Activated CD4-positive, CD25-positive, alpha-beta regulatory T cell treated with anti-CD3 and anti-CD28 coated beads, Interleukin-2, amount 50 U/mL, for 16 hours (primary cell): ENCODE results near the gene SLC45A1.

Experiments
- DNase-seq: peaks from one replicate; pipeline ENCODE4 v3.0.0-alpha.2; 2020; ENCODE audit warnings: low read depth, low spot score

The SLC45A1 gene

DNA sequence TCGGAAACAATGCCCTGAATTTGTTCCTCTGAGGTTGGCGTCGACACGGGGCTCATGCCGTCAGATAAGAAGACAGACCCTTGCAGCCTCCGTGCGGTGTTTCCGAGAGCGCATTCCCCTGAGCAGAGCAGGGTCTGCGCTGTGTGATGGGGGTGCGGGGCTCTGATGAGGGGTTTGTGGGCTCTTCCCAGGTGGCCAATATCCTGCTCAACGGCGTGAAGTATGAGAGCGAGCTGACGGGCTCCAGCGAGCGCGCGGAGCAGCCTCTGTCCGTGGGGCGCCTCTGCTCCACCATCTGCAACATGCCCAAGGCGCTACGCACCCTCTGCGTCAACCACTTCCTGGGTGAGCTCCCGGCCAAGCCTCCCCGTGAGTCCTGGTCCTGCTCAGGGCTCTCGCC lies 17.3 kb downstream of the SLC45A1 start:
- DNase-seq: no peak

DNA sequence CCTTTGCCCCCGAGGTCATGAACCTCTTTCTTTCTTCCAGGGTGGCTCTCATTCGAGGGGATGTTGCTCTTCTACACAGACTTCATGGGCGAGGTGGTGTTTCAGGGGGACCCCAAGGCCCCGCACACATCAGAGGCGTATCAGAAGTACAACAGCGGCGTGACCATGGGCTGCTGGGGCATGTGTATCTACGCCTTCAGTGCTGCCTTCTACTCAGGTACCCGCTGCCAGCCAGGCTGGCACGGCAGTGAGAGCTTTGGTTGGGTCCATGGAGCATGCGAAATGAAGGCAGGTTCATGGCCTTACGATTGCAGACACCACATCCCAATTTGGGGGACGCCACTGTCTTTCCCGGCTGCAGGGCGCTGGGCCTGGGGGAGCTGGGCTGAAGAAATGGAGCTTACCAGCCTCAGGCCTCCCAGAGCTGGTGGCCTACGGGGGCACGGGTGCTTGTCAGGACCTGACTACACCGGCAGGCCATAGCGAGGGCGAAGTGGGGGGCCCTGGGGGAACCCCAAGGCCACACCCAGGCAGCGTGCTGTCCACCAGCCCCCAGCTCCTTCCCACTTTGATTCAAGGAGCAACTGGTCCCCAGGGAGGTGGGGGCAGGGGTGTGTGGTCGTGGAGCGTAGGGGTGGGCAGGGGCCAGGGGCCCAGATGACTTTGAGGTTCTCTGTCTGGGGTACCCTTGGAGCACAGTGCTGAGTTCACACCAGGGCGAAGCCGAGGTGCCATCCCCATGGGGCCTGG lies 20.0 kb downstream of the SLC45A1 start:
- no peak for DNase-seq

DNA sequence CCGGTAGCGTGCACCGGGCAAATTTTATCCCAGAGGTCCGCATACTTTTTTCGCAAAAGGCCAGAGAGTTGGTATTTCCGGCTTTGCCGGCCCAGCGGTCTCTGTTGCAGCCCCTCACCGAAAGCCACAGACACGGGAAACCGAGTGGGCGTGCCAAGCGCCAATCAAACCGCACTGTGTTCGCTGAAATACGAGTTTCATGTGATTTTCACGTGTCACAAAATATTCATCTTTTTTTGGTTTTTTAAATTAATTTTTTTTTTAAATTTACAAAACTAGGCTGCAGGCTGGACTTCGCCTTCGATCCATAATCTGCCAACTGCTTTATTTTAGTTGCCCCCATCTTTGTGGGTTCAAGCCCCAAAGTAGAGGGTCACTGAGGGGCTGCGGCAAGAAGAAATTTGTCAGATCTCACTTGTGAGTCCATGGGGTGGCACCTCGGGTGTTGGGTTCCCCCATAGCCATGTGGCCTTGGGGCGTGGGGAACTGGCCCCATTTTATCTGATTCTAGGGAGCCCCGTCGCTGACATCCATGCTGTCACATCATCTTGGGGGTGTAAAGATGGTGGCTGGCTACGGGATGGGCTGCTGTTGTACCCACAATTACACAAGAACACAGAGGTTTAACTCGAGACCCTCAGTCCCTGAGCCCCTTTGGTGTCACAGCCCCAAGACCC lies 20.8 kb downstream of the SLC45A1 start:
- DNase-seq: no peak

- DNase-seq: no peak
Measured at GRCh38 chr1:8339203-8339600, 21.3 kb downstream of the SLC45A1 start.

DNA sequence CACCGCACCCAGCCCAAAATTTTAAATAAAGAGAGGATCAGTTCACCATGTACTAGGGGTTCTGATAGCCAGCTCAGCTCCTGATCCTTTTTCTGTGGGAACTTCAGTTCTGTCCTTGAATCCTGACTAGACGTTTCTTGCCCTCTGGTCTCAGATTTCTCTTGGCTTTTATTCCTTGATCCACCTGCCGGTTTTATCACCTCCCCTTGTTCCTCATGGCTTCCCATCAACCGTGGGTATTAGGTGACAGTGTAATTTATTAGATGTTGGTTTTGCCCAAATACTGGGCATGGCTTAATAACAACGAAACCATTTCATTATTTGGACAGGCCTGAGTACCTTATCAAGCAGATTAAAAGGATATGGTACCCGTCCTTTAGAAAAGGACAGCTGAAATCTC lies 22.5 kb downstream of the SLC45A1 start:
- DNase-seq: no peak

DNA sequence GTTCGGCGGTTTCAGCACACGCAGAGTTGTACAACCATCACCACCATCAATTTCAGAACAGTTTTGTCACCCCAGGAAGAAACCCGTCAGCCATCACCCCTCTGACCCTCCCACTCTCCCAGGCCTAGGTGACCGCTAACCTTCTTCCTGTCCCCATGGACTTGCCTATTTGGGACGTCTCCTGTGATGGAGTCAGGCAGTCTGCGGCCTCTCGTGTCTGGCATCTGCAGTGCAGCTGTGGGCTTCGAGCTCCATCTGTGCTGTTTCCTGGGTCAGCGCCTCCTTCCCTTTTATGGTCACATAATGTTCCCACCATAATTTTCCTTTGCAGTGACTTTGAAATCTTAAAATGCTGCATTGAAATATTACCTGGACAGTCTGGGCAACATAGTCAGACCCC lies 24.4 kb downstream of the SLC45A1 start:
- no peak for DNase-seq

GRCh38 chr1:8343044-8343443 lies 25.1 kb downstream of the SLC45A1 start:
- no peak for DNase-seq

DNA sequence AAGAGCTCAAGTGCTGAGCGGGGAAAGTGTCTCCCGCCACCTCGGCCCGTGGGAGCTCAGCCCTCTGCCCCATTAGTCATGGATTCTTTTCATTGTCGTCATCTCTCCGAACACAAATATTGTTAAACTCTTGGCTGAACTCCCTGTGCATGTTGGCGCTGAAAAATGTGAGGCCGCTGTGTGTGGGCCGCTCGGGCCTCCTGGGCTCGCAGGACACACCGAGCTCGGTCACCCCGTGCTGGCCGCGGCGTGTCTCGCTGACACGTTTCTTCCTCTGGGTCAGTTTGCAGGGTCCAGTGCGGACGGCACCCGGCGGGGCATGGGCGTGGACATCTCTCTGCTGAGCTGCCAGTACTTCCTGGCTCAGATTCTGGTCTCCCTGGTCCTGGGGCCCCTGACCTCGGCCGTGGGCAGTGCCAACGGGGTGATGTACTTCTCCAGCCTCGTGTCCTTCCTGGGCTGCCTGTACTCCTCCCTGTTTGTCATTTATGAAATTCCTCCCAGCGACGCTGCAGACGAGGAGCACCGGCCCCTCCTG lies 25.6 kb downstream of the SLC45A1 start:
- DNase-seq: no peak

DNA sequence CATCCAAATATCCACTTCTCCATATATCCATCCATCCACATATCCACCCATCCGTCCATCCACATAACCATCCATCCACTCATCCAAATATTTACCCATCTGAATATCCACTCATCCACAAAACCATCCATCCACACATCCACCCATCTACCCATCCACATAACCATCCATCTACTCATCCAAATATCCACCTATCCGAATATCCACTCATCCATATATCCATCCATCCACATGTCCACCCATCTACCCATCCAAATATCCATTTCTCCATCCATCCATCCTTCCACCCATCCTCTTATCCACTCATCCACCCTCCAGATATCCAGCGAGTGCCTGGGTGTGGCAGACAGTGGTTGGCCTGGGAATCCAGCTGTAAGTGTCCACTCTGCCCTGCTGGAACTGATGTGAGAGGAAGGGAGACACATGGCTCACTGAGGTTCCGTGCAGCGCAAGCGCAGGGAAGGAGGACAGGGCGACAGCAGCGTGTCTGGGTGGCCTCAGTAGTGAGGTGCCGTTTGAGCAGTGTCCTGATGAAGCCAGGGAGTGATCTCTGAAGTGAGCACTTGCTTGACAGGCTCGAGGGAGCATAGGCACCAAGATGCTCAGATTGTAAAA lies 27.1 kb downstream of the SLC45A1 start:
- DNase-seq: no peak

GRCh38 chr1:8345621-8346415 lies 27.9 kb downstream of the SLC45A1 start:
- no peak for DNase-seq

DNA sequence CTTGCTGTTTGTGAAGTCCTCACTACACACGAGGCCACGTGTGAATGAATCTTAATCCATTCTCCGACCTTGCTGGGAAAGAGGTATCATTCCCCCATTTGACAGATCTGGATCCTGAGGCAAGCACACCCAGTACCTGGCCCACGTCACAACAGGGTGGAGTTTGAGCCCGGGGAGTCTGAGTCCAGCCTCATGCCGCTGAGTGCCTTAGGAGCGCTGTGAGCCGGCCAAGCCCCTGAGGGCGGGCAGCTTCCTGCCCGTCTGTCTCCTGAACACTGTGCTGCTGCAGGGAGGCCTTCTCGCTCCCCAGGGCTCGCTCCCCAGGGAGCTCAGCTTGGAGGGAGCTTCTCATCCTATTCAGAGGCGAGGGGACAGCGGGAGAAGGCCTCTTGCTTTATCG lies 29.7 kb downstream of the SLC45A1 start:
- DNase-seq: no peak

DNA sequence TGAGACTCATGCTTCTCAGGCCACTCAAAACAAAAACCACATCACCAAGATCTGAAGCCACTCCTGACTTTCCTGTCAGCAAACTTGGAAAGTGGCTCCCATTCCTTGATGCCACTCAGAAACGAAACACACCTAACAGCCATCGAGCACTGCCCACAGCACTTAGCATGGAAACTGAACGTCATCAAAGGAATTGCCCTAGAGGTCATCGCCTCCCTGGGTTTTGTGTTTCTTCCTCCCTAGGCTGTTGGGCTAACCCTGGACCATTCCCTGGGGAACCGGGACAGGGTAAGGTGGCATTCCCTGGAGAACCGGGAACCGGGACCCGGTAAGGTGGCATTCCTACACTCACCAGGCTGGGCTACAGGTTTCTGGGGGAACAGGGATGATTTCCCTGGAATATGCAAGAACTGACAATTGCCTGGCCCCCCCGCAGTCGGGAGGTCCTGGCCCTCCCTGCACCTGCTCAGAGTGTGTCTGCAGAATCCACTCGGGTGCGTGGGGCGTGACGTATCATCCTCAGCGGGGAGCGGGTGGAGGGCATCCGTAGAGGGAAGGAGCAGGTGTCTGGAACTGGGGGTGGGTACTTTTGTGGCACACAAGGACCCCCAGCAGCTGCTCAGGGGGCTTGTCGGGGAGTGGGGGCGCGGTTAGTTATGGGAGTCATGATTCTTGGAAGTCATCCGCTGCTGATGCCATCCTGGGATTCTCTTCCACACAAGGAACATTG lies 30.3 kb downstream of the SLC45A1 start:
- DNase-seq: no peak

- DNase-seq: peak; percentile 46
Measured at GRCh38 chr1:8348777-8349472, 31.0 kb downstream of the SLC45A1 start.

GRCh38 chr1:8349473-8349865 lies 31.6 kb downstream of the SLC45A1 start:
- DNase-seq: no peak

DNA sequence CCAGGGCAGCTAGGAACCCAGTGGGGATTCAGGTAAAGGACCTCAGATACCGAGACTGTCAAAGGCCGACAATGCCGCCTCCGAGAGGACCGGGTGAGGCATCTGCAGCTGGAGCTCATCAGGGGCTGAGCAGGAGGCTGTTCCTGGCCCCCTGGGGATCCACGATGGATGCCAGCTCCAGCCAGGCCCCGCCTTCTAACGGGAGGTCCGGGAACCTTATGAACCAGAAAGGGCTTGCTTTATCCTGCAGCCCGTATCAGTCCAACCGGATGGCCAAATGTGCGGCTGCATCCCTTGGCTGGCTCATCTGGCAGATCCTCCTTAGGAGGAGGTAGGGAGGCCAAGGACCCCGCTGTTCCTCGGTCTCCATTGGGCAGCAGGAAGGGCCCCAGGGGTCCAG lies 32.0 kb downstream of the SLC45A1 start:
- DNase-seq: no peak

DNA sequence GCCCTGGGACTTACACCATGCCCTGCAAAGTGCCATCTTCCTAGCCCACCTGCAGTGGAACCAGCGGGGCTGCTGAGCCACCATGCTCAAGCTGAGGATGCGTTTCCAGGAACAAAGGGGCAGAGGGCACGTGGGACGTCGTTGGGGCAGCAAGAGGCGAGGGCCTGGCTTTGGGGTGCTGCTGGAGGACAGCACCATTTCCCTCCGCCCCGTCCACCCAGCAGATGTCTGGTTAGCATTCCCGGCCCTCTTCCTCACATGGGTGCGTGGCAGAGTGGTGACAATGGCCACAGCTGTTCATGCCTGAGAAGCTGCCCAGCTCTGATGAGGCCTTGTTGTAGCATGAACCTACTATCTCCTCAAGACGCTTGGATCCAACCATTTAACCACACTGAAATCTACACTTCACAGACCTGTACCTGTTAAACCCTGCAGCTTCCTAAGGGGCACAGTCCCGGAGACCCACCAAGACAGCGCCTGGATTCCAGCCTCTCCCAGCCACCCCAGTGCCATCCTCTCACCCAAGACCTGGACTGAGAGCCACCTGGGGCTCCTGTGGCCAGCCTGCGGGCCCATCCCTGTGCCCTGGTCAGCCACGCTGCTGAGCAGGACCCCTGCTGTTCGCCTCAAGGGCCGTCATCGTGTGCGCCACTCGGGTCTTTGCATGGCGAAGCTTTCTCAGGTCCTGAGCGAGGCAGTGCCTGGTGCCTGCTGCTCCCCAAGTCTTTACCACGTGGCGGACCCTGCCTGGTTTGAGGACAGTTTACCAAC lies 33.2 kb downstream of the SLC45A1 start:
- no peak for DNase-seq

GRCh38 chr1:8351693-8352470 lies 34.0 kb downstream of the SLC45A1 start:
- DNase-seq: no peak

DNA sequence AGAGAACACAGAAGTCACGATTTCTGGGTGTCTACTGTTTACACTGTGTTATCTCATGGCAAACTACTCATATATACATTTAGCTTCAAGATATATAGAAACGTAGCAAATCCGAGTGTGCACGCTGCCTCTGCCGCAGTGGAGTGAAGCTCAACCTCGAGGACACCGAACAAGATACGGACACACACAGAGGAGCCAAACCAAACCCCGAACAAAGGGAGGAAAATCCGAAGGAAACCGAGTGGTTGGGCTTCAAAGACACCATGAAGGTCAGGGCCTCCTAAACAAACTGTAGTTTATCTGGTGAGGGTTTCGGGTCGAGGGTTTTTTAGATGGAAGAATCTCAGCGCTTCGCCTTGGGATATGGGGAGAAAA lies 34.5 kb downstream of the SLC45A1 start:
- DNase-seq: no peak
